ENCODE data around the gene WDR7.

Gene WDR7

GRCh38 chr18:56959120-56959519, 308.0 kb downstream of the WDR7 start:
- Histone ChIP-seq H3K79me2 (ENCODE audit: insufficient read depth, low read depth) (no peaks in the 10 kb centered on the region), H3K9ac (no peak overlapping the region), H3K27ac (no peak overlapping the region), H3K36me3 (ENCODE audit: insufficient read depth) (no peaks in the 10 kb centered on the region), H3K4me2 (no peak overlapping the region), H4K20me1 (ENCODE audit: insufficient read depth) (no peaks in the 10 kb centered on the region), H3K4me1 (ENCODE audit: low read depth, poor library complexity, severe bottlenecking) (no peaks in the 10 kb centered on the region), H3K27me3 (ENCODE audit: insufficient read depth, low read depth) (no peaks in the 10 kb centered on the region), H3K4me3 (IDR thresholded peaks at IDR 0.05; ENCODE audit: insufficient read depth, low read depth, low read length) (no peak overlapping the region), H2AFZ (ENCODE audit: low read depth) (no peak overlapping the region)
- TF ChIP-seq, protein P1, sequence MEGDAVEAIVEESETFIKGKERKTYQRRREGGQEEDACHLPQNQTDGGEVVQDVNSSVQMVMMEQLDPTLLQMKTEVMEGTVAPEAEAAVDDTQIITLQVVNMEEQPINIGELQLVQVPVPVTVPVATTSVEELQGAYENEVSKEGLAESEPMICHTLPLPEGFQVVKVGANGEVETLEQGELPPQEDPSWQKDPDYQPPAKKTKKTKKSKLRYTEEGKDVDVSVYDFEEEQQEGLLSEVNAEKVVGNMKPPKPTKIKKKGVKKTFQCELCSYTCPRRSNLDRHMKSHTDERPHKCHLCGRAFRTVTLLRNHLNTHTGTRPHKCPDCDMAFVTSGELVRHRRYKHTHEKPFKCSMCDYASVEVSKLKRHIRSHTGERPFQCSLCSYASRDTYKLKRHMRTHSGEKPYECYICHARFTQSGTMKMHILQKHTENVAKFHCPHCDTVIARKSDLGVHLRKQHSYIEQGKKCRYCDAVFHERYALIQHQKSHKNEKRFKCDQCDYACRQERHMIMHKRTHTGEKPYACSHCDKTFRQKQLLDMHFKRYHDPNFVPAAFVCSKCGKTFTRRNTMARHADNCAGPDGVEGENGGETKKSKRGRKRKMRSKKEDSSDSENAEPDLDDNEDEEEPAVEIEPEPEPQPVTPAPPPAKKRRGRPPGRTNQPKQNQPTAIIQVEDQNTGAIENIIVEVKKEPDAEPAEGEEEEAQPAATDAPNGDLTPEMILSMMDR (conservative IDR thresholded peaks at IDR 0.05; ENCODE audit: low read depth, low read length), result no peak

DNA sequence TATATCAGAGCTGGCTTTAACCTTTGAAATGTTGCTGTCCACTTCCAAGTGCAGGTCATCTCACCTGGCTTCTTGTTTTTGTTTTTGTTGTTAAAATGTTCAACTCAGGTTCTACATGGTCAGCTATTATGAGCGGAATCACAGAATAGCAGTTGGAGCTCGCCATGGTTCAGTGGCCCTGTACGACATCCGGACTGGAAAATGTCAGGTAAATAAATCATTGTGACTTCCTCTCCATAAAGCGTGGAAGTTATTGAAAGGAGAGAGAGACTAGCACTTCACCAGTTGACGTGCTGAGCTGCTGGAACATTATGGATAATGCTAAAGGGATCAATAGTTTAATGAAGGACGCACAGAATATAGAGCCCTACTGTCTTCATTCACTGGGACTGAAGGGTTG, 311.2 kb downstream of the WDR7 start:
- no peak overlapping the region for H3K4me2 ChIP-seq
- no peaks in the 10 kb centered on the region for H3K79me2 ChIP-seq (ENCODE audit: insufficient read depth, low read depth)
- TF ChIP-seq, protein P1 (conservative IDR thresholded peaks at IDR 0.05; ENCODE audit: low read depth, low read length), result no peak
- no peak overlapping the region for H3K9ac ChIP-seq
- H3K27me3 ChIP-seq (ENCODE audit: insufficient read depth, low read depth), result no peaks in the 10 kb centered on the region
- H3K36me3 ChIP-seq (ENCODE audit: insufficient read depth), result no peaks in the 10 kb centered on the region
- no peaks in the 10 kb centered on the region for H4K20me1 ChIP-seq (ENCODE audit: insufficient read depth)
- H3K27ac ChIP-seq, result no peak overlapping the region
- no peak overlapping the region for H2AFZ ChIP-seq (ENCODE audit: low read depth)
- no peak overlapping the region for H3K4me3 ChIP-seq (IDR thresholded peaks at IDR 0.05; ENCODE audit: insufficient read depth, low read depth, low read length)
- H3K4me1 ChIP-seq (ENCODE audit: low read depth, poor library complexity, severe bottlenecking), result no peaks in the 10 kb centered on the region

DNA sequence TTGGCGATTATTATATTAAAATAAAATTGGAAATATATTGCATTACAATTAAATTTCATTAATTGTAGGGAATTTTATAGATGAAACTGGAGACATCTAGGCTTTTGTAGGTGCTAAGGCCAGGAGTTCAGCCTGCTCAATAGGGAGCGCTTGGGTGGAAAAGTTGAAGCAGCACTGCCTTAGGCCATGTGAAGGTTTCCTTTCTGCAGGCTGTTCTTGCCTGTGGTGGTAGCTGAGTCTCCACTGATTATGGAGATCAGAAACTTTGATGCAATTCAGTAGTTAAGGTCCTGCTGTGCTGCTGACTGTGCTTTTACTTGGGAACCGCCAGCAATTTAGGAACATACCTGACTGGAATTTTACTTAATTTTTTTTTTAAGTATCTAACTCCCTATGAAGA, 315.9 kb downstream of the WDR7 start:
- H4K20me1 ChIP-seq (ENCODE audit: insufficient read depth), result no peaks in the 10 kb centered on the region
- no peak overlapping the region for H3K27ac ChIP-seq
- H3K79me2 ChIP-seq (ENCODE audit: insufficient read depth, low read depth), result no peaks in the 10 kb centered on the region
- H3K4me2 ChIP-seq, result no peak overlapping the region
- H3K36me3 ChIP-seq (ENCODE audit: insufficient read depth), result no peaks in the 10 kb centered on the region
- TF ChIP-seq, protein P1 (conservative IDR thresholded peaks at IDR 0.05; ENCODE audit: low read depth, low read length), result no peak
- H3K4me3 ChIP-seq (IDR thresholded peaks at IDR 0.05; ENCODE audit: insufficient read depth, low read depth, low read length), result no peak overlapping the region
- no peak overlapping the region for H2AFZ ChIP-seq (ENCODE audit: low read depth)
- no peaks in the 10 kb centered on the region for H3K27me3 ChIP-seq (ENCODE audit: insufficient read depth, low read depth)
- H3K4me1 ChIP-seq (ENCODE audit: low read depth, poor library complexity, severe bottlenecking), result no peaks in the 10 kb centered on the region
- H3K9ac ChIP-seq, result no peak overlapping the region

DNA sequence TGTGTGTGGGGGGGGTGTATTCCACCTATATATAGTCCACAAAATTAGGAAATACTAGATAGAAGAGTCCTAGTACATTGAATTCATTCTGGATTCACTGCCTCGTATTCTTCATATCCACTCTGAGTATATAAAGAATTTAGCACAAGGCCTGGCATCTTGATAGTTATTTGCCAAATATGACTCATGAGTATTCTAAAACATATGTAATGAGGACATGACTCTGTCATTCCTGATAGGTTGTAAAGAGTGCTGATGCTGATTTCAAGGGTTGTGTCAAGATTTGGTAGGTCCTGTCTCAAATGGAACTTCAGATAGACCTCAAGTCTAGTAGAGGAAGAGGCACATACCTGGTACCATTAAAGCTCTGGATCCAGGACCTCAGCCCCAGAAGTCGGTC, 322.3 kb downstream of the WDR7 start:
- no peak overlapping the region for H3K9ac ChIP-seq
- no peak overlapping the region for H3K4me3 ChIP-seq (IDR thresholded peaks at IDR 0.05; ENCODE audit: insufficient read depth, low read depth, low read length)
- H3K4me2 ChIP-seq, result no peak overlapping the region
- no peak overlapping the region for H3K27ac ChIP-seq
- H3K4me1 ChIP-seq (ENCODE audit: low read depth, poor library complexity, severe bottlenecking), result no peaks in the 10 kb centered on the region
- H3K27me3 ChIP-seq (ENCODE audit: insufficient read depth, low read depth), result no peaks in the 10 kb centered on the region
- TF ChIP-seq, protein P1 (conservative IDR thresholded peaks at IDR 0.05; ENCODE audit: low read depth, low read length), result no peak
- H4K20me1 ChIP-seq (ENCODE audit: insufficient read depth), result no peaks in the 10 kb centered on the region
- H2AFZ ChIP-seq (ENCODE audit: low read depth), result no peak overlapping the region
- no peaks in the 10 kb centered on the region for H3K79me2 ChIP-seq (ENCODE audit: insufficient read depth, low read depth)
- H3K36me3 ChIP-seq (ENCODE audit: insufficient read depth), result no peaks in the 10 kb centered on the region
